ENCODE results near the gene ZSCAN5B.
A peak's percentile ranks its signal among the peaks of the same experiment; 100 is the strongest.
"Not testable (repeated sequence)": the region's sequence is repeated elsewhere in the genome, so short reads cannot be mapped to it uniquely, and the experiment has no call there.

The ZSCAN5B gene

GRCh38 chr19:56148955-56149655, 48.5 kb downstream of the ZSCAN5B start:
- Histone ChIP-seq H3K36me3 (ENCODE audit: insufficient read depth, low read length) (peaks cover 27% of the 10 kb centered on the region), H3K9me3 (ENCODE audit: low read length) (peaks cover 19% of the 10 kb centered on the region)
- not testable (repeated sequence) for H3K4me1 ChIP-seq (ENCODE audit: insufficient read depth, low read length); H2AFZ ChIP-seq (ENCODE audit: low read depth, low read length); H3K4me3 ChIP-seq (ENCODE audit: low read length); H3K27me3 ChIP-seq (ENCODE audit: insufficient read depth, low read length)

GRCh38 chr19:56148096-56148495, 49.5 kb downstream of the ZSCAN5B start:
- Histone ChIP-seq H3K27me3 (ENCODE audit: insufficient read depth, low read length) (no peaks in the 10 kb centered on the region), H2AFZ (ENCODE audit: low read depth, low read length) (no peak overlapping the region), H3K36me3 (ENCODE audit: insufficient read depth, low read length) (peaks cover 27% of the 10 kb centered on the region), H3K9me3 (ENCODE audit: low read length) (peaks cover 19% of the 10 kb centered on the region), H3K4me1 (ENCODE audit: insufficient read depth, low read length) (no peaks in the 10 kb centered on the region), H3K4me3 (ENCODE audit: low read length) (no peak overlapping the region)

GRCh38 chr19:56147307-56147706, 50.3 kb downstream of the ZSCAN5B start:
- no peaks in the 10 kb centered on the region for H3K4me1 ChIP-seq (ENCODE audit: insufficient read depth, low read length)
- H2AFZ ChIP-seq (ENCODE audit: low read depth, low read length) = no peak overlapping the region
- H3K27me3 ChIP-seq (ENCODE audit: insufficient read depth, low read length) = no peaks in the 10 kb centered on the region
- H3K9me3 ChIP-seq (ENCODE audit: low read length) = peaks cover 19% of the 10 kb centered on the region
- H3K4me3 ChIP-seq (ENCODE audit: low read length) = no peak overlapping the region
- peaks cover 27% of the 10 kb centered on the region for H3K36me3 ChIP-seq (ENCODE audit: insufficient read depth, low read length)

GRCh38 chr19:56146904-56147303, 50.7 kb downstream of the ZSCAN5B start:
- peaks cover 27% of the 10 kb centered on the region for H3K36me3 ChIP-seq (ENCODE audit: insufficient read depth, low read length)
- no peaks in the 10 kb centered on the region for H3K27me3 ChIP-seq (ENCODE audit: insufficient read depth, low read length)

GRCh38 chr19:56145698-56146097, 51.9 kb downstream of the ZSCAN5B start:
- no peak overlapping the region for H2AFZ ChIP-seq (ENCODE audit: low read depth, low read length)
- H3K4me3 ChIP-seq (ENCODE audit: low read length) = no peak overlapping the region
- no peaks in the 10 kb centered on the region for H3K27me3 ChIP-seq (ENCODE audit: insufficient read depth, low read length)
- peaks cover 19% of the 10 kb centered on the region for H3K9me3 ChIP-seq (ENCODE audit: low read length)
- peaks cover 27% of the 10 kb centered on the region for H3K36me3 ChIP-seq (ENCODE audit: insufficient read depth, low read length)
- peaks cover 7% of the 10 kb centered on the region for H3K4me1 ChIP-seq (ENCODE audit: insufficient read depth, low read length)

More at GRCh38 chr19:56146904-56147303, 50.7 kb downstream of the ZSCAN5B start:
- H3K4me1 ChIP-seq (ENCODE audit: insufficient read depth, low read length) = peaks cover 4% of the 10 kb centered on the region
- peaks cover 19% of the 10 kb centered on the region for H3K9me3 ChIP-seq (ENCODE audit: low read length)
- no peak overlapping the region for H2AFZ ChIP-seq (ENCODE audit: low read depth, low read length)
- H3K4me3 ChIP-seq (ENCODE audit: low read length) = no peak overlapping the region

- Histone ChIP-seq H3K4me3 (ENCODE audit: low read length) (no peak overlapping the region), H3K9me3 (ENCODE audit: low read length) (peaks cover 17% of the 10 kb centered on the region)
Observed at GRCh38 chr19:56144831-56145230, 52.8 kb downstream of the ZSCAN5B start.

GRCh38 chr19:56144376-56144775, 53.2 kb downstream of the ZSCAN5B start:
- peaks cover 23% of the 10 kb centered on the region for H3K36me3 ChIP-seq (ENCODE audit: insufficient read depth, low read length)
- no peak overlapping the region for H2AFZ ChIP-seq (ENCODE audit: low read depth, low read length)
- no peak overlapping the region for H3K4me3 ChIP-seq (ENCODE audit: low read length)
- peaks cover 7% of the 10 kb centered on the region for H3K4me1 ChIP-seq (ENCODE audit: insufficient read depth, low read length)
- no peaks in the 10 kb centered on the region for H3K27me3 ChIP-seq (ENCODE audit: insufficient read depth, low read length)
- H3K9me3 ChIP-seq (ENCODE audit: low read length) = peaks cover 16% of the 10 kb centered on the region

More at GRCh38 chr19:56144831-56145230, 52.8 kb downstream of the ZSCAN5B start:
- no peak overlapping the region for H2AFZ ChIP-seq (ENCODE audit: low read depth, low read length)
- no peaks in the 10 kb centered on the region for H3K27me3 ChIP-seq (ENCODE audit: insufficient read depth, low read length)
- peaks cover 7% of the 10 kb centered on the region for H3K4me1 ChIP-seq (ENCODE audit: insufficient read depth, low read length)
- H3K36me3 ChIP-seq (ENCODE audit: insufficient read depth, low read length) = peaks cover 23% of the 10 kb centered on the region

- Histone ChIP-seq H3K4me3 (ENCODE audit: low read length) (no peak overlapping the region), H2AFZ (ENCODE audit: low read depth, low read length) (no peak overlapping the region), H3K9me3 (ENCODE audit: low read length) (peaks cover 10% of the 10 kb centered on the region), H3K4me1 (ENCODE audit: insufficient read depth, low read length) (peaks cover 7% of the 10 kb centered on the region), H3K36me3 (ENCODE audit: insufficient read depth, low read length) (peaks cover 14% of the 10 kb centered on the region), H3K27me3 (ENCODE audit: insufficient read depth, low read length) (no peaks in the 10 kb centered on the region)
Observed at GRCh38 chr19:56142897-56143434, 54.6 kb downstream of the ZSCAN5B start.

- H3K4me1 ChIP-seq (ENCODE audit: insufficient read depth, low read length) = peaks cover 7% of the 10 kb centered on the region
- H3K36me3 ChIP-seq (ENCODE audit: insufficient read depth, low read length) = peaks cover 7% of the 10 kb centered on the region
- H3K9me3 ChIP-seq (ENCODE audit: low read length) = peaks cover 5% of the 10 kb centered on the region
- H3K27me3 ChIP-seq (ENCODE audit: insufficient read depth, low read length) = no peaks in the 10 kb centered on the region
- no peak overlapping the region for H2AFZ ChIP-seq (ENCODE audit: low read depth, low read length)
- H3K4me3 ChIP-seq (ENCODE audit: low read length) = peak overlapping the region; percentile 58
Observed at GRCh38 chr19:56142087-56142787, 55.3 kb downstream of the ZSCAN5B start.

- H3K4me1 ChIP-seq (ENCODE audit: insufficient read depth, low read length) = peaks cover 7% of the 10 kb centered on the region
- H3K4me3 ChIP-seq (ENCODE audit: low read length) = peak overlapping the region; percentile 58
- H2AFZ ChIP-seq (ENCODE audit: low read depth, low read length) = no peak overlapping the region
- no peaks in the 10 kb centered on the region for H3K27me3 ChIP-seq (ENCODE audit: insufficient read depth, low read length)
- peaks cover 3% of the 10 kb centered on the region for H3K36me3 ChIP-seq (ENCODE audit: insufficient read depth, low read length)
- H3K9me3 ChIP-seq (ENCODE audit: low read length) = no peaks in the 10 kb centered on the region
Observed at GRCh38 chr19:56141417-56141993, 56.1 kb downstream of the ZSCAN5B start.

GRCh38 chr19:56140583-56141416, 56.8 kb downstream of the ZSCAN5B start, which contains the start of gene ZNF444:
Gene ZNF444, plus strand, starts transcription at chr19:56141287. Its CDS starts 5,625 bp downstream, at chr19:56146912.
- no peaks in the 10 kb centered on the region for H3K27me3 ChIP-seq (ENCODE audit: insufficient read depth, low read length)
- H3K36me3 ChIP-seq (ENCODE audit: insufficient read depth, low read length) = no peaks in the 10 kb centered on the region
- peak within 1 kb of the TSS; percentile 39 for H2AFZ ChIP-seq (ENCODE audit: low read depth, low read length)
- H3K4me3 ChIP-seq (ENCODE audit: low read length) = peak within 1 kb of the TSS; percentile 58
- peaks cover 7% of the 10 kb centered on the region for H3K4me1 ChIP-seq (ENCODE audit: insufficient read depth, low read length)
- H3K9me3 ChIP-seq (ENCODE audit: low read length) = no peaks in the 10 kb centered on the region

- Histone ChIP-seq H3K9me3 (ENCODE audit: low read length) (no peaks in the 10 kb centered on the region), H3K4me1 (ENCODE audit: insufficient read depth, low read length) (peaks cover 7% of the 10 kb centered on the region), H3K36me3 (ENCODE audit: insufficient read depth, low read length) (no peaks in the 10 kb centered on the region), H2AFZ (ENCODE audit: low read depth, low read length) (peak overlapping the region; percentile 39), H3K4me3 (ENCODE audit: low read length) (peak overlapping the region; percentile 58), H3K27me3 (ENCODE audit: insufficient read depth, low read length) (no peaks in the 10 kb centered on the region)
Observed at GRCh38 chr19:56139847-56140582, 57.6 kb downstream of the ZSCAN5B start.

Measured in neuron (in vitro differentiated cells).